NT2/D1 (cell line): Measurements from ENCODE around the gene MBOAT1.

Source experiments
- SUZ12 ChIP-seq: IDR thresholded peaks from 2 replicates; pipeline ENCODE4 v1.6.1; 2011; ENCODE audit not compliant: insufficient read length, insufficient read depth; ENCODE audit errors: extremely low read depth
- YY1 ChIP-seq: IDR thresholded peaks from 2 replicates; pipeline ENCODE4 v1.6.1; 2011; ENCODE audit not compliant: insufficient read length, insufficient read depth
- ZNF274 ChIP-seq: IDR thresholded peaks from 2 replicates; pipeline ENCODE4 v1.6.1; 2011; ENCODE audit warnings: mild to moderate bottlenecking, low read depth, low read length

- TF ChIP-seq SUZ12 = no peak
- TF ChIP-seq YY1 = no peak
- TF ChIP-seq ZNF274 = no peak
These were observed 84.3 kb downstream of the MBOAT1 start for GRCh38 chr6:20128018-20128417.
